OCI-LY1 (cell line): Measurements from ENCODE around the gene CAMTA1.

ENCODE experiments used
- EZH2 ChIP-seq: fragments of 200-600 bp; sonication (generic), shearing (Covaris generic); IDR thresholded peaks from 2 replicates; pipeline ENCODE4 v1.8.0; 2017; ENCODE audit warnings: borderline replicate concordance, mixed run types, mild to moderate bottlenecking, antibody characterized with exemption, low read length, moderate library complexity, mixed read lengths
- TF ChIP-seq, protein P1 (sequence below): fragments of 200-600 bp; sonication (generic), shearing (Covaris generic); IDR thresholded peaks from 2 replicates; pipeline ENCODE4 v1.5.1; 2017; ENCODE audit warnings: mild to moderate bottlenecking, antibody characterized with exemption, low read length, moderate library complexity, mixed read lengths

DNA sequence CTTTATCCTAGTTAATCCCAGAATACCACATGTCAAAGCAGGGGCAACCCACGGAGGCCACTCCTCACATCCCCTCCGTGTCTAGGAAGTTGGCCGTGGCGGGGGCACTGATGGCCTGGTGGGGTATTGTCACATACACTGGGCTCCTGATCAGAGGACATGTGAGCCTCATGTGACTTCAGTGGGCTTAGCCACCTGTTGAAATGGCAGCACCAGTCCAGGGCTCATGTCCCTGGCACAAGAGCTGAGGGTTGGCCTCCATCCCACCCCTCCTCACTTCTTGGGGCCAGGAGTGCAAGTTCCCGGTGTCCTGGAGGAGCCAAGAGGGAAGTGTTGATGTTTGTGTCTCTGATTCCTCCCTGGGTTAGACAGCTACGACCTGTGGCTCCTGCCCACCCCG, 313.4 kb downstream of the CAMTA1 start:
- TF ChIP-seq, protein P1, sequence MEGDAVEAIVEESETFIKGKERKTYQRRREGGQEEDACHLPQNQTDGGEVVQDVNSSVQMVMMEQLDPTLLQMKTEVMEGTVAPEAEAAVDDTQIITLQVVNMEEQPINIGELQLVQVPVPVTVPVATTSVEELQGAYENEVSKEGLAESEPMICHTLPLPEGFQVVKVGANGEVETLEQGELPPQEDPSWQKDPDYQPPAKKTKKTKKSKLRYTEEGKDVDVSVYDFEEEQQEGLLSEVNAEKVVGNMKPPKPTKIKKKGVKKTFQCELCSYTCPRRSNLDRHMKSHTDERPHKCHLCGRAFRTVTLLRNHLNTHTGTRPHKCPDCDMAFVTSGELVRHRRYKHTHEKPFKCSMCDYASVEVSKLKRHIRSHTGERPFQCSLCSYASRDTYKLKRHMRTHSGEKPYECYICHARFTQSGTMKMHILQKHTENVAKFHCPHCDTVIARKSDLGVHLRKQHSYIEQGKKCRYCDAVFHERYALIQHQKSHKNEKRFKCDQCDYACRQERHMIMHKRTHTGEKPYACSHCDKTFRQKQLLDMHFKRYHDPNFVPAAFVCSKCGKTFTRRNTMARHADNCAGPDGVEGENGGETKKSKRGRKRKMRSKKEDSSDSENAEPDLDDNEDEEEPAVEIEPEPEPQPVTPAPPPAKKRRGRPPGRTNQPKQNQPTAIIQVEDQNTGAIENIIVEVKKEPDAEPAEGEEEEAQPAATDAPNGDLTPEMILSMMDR: no peak
- TF ChIP-seq EZH2: no peak
